ENCODE results near the gene DDTL.

DNA sequence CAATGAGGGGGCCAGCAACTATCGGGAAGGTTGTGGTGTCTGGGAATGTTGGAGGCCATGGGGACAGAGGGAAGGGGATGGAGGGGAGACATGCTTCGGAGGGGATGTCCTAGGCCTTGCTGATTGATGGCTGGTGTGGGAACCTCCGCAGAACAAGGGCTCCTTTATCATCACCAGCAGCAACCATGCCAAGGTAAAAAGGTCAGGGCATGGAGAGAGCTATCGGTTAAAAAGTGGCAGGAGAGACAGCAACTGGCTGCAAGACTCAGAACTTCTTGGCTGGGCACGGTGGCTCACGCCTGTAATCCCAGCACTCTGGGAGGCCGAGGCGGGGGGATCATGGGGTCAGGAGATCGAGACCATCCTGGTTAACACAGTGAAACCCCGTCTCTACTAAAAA is 35.6 kb downstream of the DDTL start:
- TF ChIP-seq CTCF (IDR thresholded peaks at IDR 0.05) (no peak), POLR2A (IDR thresholded peaks at IDR 0.05) (no peak)

Measured in thyroid gland (tissue), 4 donors.